Measurements from ENCODE around the gene TEX14.

TEX14 gene

DNA sequence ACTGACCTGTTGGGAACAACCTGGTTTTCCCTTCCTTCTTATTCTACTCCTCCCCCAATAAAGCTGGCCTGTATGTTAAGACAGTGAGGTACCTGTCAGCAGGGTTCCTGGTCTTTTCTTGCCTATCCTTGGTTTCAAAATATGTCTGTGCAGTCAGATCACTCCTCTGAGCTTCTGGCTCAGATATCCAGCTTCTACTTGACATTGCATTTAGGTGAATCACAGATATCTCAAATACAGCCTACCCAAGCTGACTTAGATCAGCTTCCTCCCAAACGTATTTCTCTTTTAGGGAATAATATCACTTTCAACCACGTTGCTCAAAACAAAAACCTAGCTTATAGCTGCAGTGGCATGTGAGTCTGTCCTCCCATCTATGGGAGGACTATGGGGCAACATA, 48.7 kb downstream of the TEX14 start:
- H3K27ac ChIP-seq, result peak overlapping the region in 2 of 11 experiments; percentile 30 to 51; a peak in 3 of 22 replicates
- no peaks in the 10 kb centered on the region for H3K36me3 ChIP-seq
- H3K4me1 ChIP-seq, result peaks cover 0 to 20% (median 14%) of the 10 kb centered on the region in 10 experiments; a peak in 18 of 20 replicates
- no peak for TF ChIP-seq Cebpa-rat (IDR thresholded peaks at IDR 0.05)
- H4K20me1 ChIP-seq, result no peaks in the 10 kb centered on the region
- no peak overlapping the region for H3K9ac ChIP-seq
- no peak overlapping the region for H3K4me3 ChIP-seq
- no peaks in the 10 kb centered on the region for H3K27me3 ChIP-seq
- H3K4me2 ChIP-seq, result 0 out of 22 replicates have a peak overlapping the region, but pooled peaks of 1 of the 11 experiments have one; percentile 1
- H3K9me3 ChIP-seq (replicated peaks in 1 of 11), result no peaks in the 10 kb centered on the region

- peak overlapping the region in 4 of 11 experiments; percentile 23 to 56 (median 27); a peak in 8 of 22 replicates for H3K27ac ChIP-seq
- no peaks in the 10 kb centered on the region for H4K20me1 ChIP-seq
- H3K9ac ChIP-seq, result no peak overlapping the region
- TF ChIP-seq Cebpa-rat (IDR thresholded peaks at IDR 0.05), result no peak
- H3K36me3 ChIP-seq, result no peaks in the 10 kb centered on the region
- peaks cover 0 to 20% (median 14%) of the 10 kb centered on the region in 10 experiments; a peak in 18 of 20 replicates for H3K4me1 ChIP-seq
- H3K4me3 ChIP-seq, result no peak overlapping the region
- H3K4me2 ChIP-seq, result peak overlapping the region in 10 of 11 experiments; percentile 9 to 51 (median 32); a peak in 16 of 22 replicates
- no peaks in the 10 kb centered on the region for H3K9me3 ChIP-seq (replicated peaks in 1 of 11)
- no peaks in the 10 kb centered on the region for H3K27me3 ChIP-seq
Measured at GRCh38 chr17:58641887-58642311, 49.9 kb downstream of the TEX14 start.

DNA sequence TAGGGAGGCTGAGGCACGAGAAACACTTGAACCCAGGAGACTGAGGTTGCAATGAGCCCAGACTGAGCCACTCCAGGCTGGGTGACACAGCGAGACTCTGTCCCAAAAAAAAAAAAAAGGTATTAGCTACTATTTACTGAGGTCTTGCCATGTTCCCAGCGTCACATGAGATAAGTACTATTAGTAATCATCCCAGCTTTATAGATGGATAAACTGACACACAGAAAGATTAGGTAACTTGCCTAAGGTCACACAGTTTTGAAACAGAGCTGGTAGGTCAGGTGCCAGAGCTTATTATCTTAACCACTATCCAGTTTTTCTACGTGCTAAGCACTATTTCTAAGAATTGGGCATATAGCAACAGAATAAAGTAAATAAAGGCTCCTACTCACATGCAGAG, 51.6 kb downstream of the TEX14 start:
- Histone ChIP-seq H3K4me1 (peaks cover 0 to 20% (median 14%) of the 10 kb centered on the region in 10 experiments; a peak in 18 of 20 replicates), H3K27ac (no peak overlapping the region), H3K9me3 (replicated peaks in 1 of 11) (no peaks in the 10 kb centered on the region), H3K4me3 (no peak overlapping the region), H3K4me2 (no peak overlapping the region), H3K9ac (no peak overlapping the region), H4K20me1 (no peaks in the 10 kb centered on the region), H3K27me3 (no peaks in the 10 kb centered on the region), H3K36me3 (no peaks in the 10 kb centered on the region)
- TF ChIP-seq Cebpa-rat (IDR thresholded peaks at IDR 0.05), result no peak

DNA sequence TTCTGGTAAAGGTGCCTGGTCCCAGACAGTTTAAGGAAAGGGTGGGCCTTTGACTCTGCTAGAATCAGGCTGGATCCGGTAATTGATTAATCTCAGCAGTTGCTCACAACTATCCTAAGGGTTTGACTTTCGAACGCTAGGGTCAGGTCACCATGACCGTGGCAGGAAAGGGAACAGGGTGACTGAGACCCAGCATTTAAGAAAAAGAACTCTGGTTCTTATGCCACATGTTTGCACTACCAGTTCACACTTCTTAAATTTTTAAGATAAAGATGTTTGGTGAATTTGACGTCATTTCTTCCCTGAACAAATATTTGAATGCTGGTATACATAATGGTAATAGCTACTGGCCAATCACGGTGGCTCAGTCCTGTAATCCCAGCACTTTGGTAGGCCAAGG, 52.2 kb downstream of the TEX14 start:
- Histone ChIP-seq H3K27me3 (no peaks in the 10 kb centered on the region), H3K4me1 (peaks cover 0 to 20% (median 14%) of the 10 kb centered on the region in 10 experiments; a peak in 18 of 20 replicates)
- TF ChIP-seq Cebpa-rat (IDR thresholded peaks at IDR 0.05), result no peak

GRCh38 chr17:58637011-58637570, 54.8 kb downstream of the TEX14 start:
- H3K4me3 ChIP-seq, result no peak overlapping the region
- H3K27me3 ChIP-seq, result no peaks in the 10 kb centered on the region
- no peak for TF ChIP-seq Cebpa-rat (IDR thresholded peaks at IDR 0.05)
- H3K27ac ChIP-seq, result no peak overlapping the region
- no peaks in the 10 kb centered on the region for H4K20me1 ChIP-seq
- H3K4me2 ChIP-seq, result no peak overlapping the region
- no peaks in the 10 kb centered on the region for H3K9me3 ChIP-seq (replicated peaks in 1 of 11)
- H3K4me1 ChIP-seq, result peaks cover 5 to 14% (median 12%) of the 10 kb centered on the region in 10 experiments; a peak in 19 of 20 replicates
- no peak overlapping the region for H3K9ac ChIP-seq
- H3K36me3 ChIP-seq, result no peaks in the 10 kb centered on the region

More for the DNA sequence above, 52.2 kb downstream of the TEX14 start:
- Histone ChIP-seq H3K36me3 (no peaks in the 10 kb centered on the region), H3K9ac (no peak overlapping the region), H3K4me3 (no peak overlapping the region), H3K9me3 (replicated peaks in 1 of 11) (no peaks in the 10 kb centered on the region), H4K20me1 (no peaks in the 10 kb centered on the region), H3K27ac (no peak overlapping the region), H3K4me2 (no peak overlapping the region)

DNA sequence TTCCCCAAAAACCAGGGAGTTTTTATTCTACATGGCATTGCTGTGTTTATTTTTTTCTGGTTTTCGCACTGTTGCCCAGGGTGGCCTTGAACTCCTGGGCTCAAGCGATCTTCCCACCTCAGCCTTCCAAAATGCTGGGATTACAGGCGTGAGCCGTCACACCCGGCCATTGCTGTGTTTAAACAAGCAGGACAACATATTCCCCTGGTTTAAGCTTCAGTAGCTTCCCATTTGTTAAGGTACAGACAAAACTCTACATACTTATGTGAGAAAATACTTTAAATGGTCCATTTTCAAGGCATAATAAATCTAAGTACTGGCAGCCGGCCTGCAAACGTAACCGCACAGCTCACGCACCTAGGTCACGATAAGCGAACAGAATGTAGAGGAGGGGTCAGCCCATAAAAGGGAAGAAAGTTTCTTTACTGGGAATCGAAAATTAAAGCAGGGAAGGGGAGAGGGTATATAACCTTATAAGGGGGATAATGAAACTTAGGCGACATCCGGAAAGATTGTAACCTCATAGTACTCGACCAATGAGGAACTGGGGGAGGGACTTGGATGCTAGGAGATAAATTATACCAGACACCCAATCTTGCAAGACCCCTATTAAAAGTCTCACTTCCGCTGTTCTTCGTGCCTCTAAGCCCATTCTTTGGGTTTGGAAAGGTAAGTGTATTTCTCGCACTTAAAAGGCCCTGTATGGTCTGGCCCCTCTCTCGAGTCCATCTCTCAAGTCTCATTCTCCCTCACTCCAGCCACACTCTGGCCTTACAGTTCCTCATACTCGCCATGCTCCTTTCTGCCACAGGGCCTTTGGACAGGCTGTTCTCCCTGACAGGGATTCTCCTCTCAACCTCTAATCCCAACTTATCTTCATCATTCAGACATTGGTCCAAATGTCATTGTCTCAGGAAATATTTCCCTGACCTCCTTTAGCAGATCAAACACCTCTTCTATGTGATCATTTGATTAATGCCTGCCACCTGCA, 59.2 kb downstream of the TEX14 start:
- peak overlapping the region; percentile 82 to 96 (median 86) for H3K9ac ChIP-seq
- H3K4me3 ChIP-seq, result peak overlapping the region; percentile 44 to 62 (median 52)
- H3K27ac ChIP-seq, result peak overlapping the region; percentile 87 to 98 (median 94)
- H3K4me1 ChIP-seq, result peaks cover 15 to 29% (median 20%) of the 10 kb centered on the region in 10 experiments
- no peaks in the 10 kb centered on the region for H3K27me3 ChIP-seq
- H3K36me3 ChIP-seq, result no peaks in the 10 kb centered on the region
- H3K9me3 ChIP-seq (replicated peaks in 1 of 11), result no peaks in the 10 kb centered on the region
- TF ChIP-seq Cebpa-rat (IDR thresholded peaks at IDR 0.05), result no peak
- no peaks in the 10 kb centered on the region; a peak in 1 of 22 replicates for H4K20me1 ChIP-seq
- H3K4me2 ChIP-seq, result peak overlapping the region; percentile 68 to 91 (median 81)

- Histone ChIP-seq H3K4me2 (peak overlapping the region; percentile 68 to 91 (median 81)), H3K9ac (peak overlapping the region; percentile 82 to 96 (median 86)), H3K4me3 (peak overlapping the region; percentile 44 to 62 (median 52)), H3K9me3 (replicated peaks in 1 of 11) (no peaks in the 10 kb centered on the region), H3K4me1 (peaks cover 19 to 38% (median 27%) of the 10 kb centered on the region in 10 experiments), H3K36me3 (no peaks in the 10 kb centered on the region), H3K27me3 (no peaks in the 10 kb centered on the region), H4K20me1 (no peaks in the 10 kb centered on the region; a peak in 1 of 22 replicates), H3K27ac (peak overlapping the region; percentile 87 to 98 (median 94))
- no peak for TF ChIP-seq Cebpa-rat (IDR thresholded peaks at IDR 0.05)
Measured at GRCh38 chr17:58631523-58632323, 60.1 kb downstream of the TEX14 start.

DNA sequence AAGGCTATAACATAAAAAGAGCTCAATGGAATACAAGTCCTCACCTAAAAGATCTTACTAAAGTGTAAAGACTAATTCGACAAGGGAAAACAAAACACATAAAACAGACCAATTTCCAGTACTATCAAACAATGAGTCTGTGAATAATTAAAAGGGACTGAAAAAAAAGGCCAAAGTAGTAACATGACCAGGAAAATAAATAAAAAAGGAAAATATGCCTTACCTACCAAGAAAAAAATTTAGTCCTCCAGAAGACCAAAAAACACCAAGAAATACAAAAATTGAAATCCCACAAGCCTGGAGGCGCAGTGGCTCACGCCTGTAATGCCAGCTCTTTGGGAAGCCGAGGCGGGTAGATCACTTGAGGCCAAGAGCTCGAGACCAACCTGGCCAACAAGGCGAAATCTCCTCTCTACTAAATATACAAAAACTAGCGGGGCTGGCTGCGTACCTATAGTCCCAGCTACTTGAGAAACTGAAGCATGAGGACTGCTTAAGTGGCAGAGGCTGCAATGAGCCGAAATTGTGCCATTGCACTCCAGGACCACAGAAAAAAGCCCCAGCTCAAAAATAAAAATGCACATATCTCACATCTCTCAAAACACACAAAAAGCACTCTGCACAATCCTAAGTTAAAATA, 60.8 kb downstream of the TEX14 start:
- TF ChIP-seq Cebpa-rat (IDR thresholded peaks at IDR 0.05), result no peak; a peak in 1 of 22 replicates
- Histone ChIP-seq H3K4me3 (peak overlapping the region in 7 of 10 experiments; percentile 11 to 61 (median 37); a peak in 10 of 20 replicates), H3K9me3 (replicated peaks in 1 of 11) (no peaks in the 10 kb centered on the region), H3K4me1 (peaks cover 19 to 45% (median 31%) of the 10 kb centered on the region in 10 experiments), H3K27ac (peak overlapping the region; percentile 2 to 98 (median 94); a peak in 21 of 22 replicates), H3K9ac (peak overlapping the region; percentile 50 to 96 (median 86); a peak in 21 of 22 replicates), H4K20me1 (no peaks in the 10 kb centered on the region; a peak in 1 of 22 replicates), H3K36me3 (no peaks in the 10 kb centered on the region), H3K27me3 (no peaks in the 10 kb centered on the region), H3K4me2 (peak overlapping the region; percentile 33 to 82 (median 53))

All from BLaER1 treated with 17β-estradiol and CSF1 and Interleukin-3, amounts not matched to agents 10 nM and 100 nM (cell line).